OCI-LY3 (cell line): ENCODE results near the gene SAPCD1.

Experiments
- H2AFZ ChIP-seq: fragments of 200-600, 300-600 bp; shearing (Covaris generic); 2 replicates; pipeline ENCODE4 v1.6.0; 2014; ENCODE audit warnings: antibody characterized with exemption, low read depth, low read length
- H3K27ac ChIP-seq: fragments of 200-600, 300-600 bp; sonication (generic); 2 replicates; pipeline ENCODE4 v1.5.1; 2014; ENCODE audit warnings: mild to moderate bottlenecking, low read length, moderate library complexity, mixed read lengths
- H3K27me3 ChIP-seq: fragments of 200-600, 300-600 bp; sonication (generic); 2 replicates; pipeline ENCODE4 v1.6.1; 2014; ENCODE audit warnings: low read depth, low read length, mixed read lengths
- H3K36me3 ChIP-seq: fragments of 200-600, 300-600 bp; sonication (generic); replicated peaks from 2 replicates; pipeline ENCODE3; 2014; ENCODE audit warnings: low read depth, low read length, mixed read lengths
- H3K4me1 ChIP-seq: fragments of 300-600, 200-600 bp; sonication (generic); 2 replicates; pipeline ENCODE4 v1.6.1; 2014; ENCODE audit warnings: low read length, mixed read lengths
- H3K4me2 ChIP-seq: fragments of 200-600, 300-600 bp; sonication (generic); 2 replicates; pipeline ENCODE4 v1.6.1; 2014; ENCODE audit warnings: low read length, mixed read lengths
- H3K4me3 ChIP-seq: fragments of 300-600, 200-600 bp; sonication (generic); 2 replicates; pipeline ENCODE4 v1.5.1; 2014; ENCODE audit warnings: antibody characterized with exemption, mild to moderate bottlenecking, low read length, moderate library complexity
- H3K79me2 ChIP-seq: fragments of 300-600, 200-600 bp; shearing (Covaris generic); 2 replicates; pipeline ENCODE4 v1.6.1; 2014; ENCODE audit warnings: mild to moderate bottlenecking, low read length, mixed read lengths
- H3K9ac ChIP-seq: fragments of 300-600, 200-600 bp; shearing (Covaris generic); 2 replicates; pipeline ENCODE4 v1.6.0; 2014; ENCODE audit warnings: mild to moderate bottlenecking, low read length, moderate library complexity
- H3K9me3 ChIP-seq: fragments of 200-600, 300-600 bp; shearing (Covaris generic); 2 replicates; pipeline ENCODE4 v1.6.1; 2014; ENCODE audit warnings: low read length, mixed read lengths; ENCODE audit not compliant: insufficient read depth
- H4K20me1 ChIP-seq: fragments of 200-600, 300-600 bp; sonication (generic); 2 replicates; pipeline ENCODE4 v1.6.1; 2016; ENCODE audit warnings: low read length, mixed read lengths; ENCODE audit not compliant: insufficient read depth
- EZH2phosphoT487 ChIP-seq: fragments of 200-600 bp; shearing (Covaris generic); IDR thresholded peaks from 2 replicates; pipeline ENCODE4 v1.6.1; 2018; ENCODE audit warnings: antibody characterized with exemption, mixed run types, low read depth
- TF ChIP-seq, protein P1 (sequence below): fragments of 200-600, 300-600 bp; sonication (generic); IDR thresholded peaks from 2 replicates; pipeline ENCODE4 v1.5.1; 2014; ENCODE audit warnings: antibody characterized with exemption, low read length, low read depth

Gene SAPCD1

DNA sequence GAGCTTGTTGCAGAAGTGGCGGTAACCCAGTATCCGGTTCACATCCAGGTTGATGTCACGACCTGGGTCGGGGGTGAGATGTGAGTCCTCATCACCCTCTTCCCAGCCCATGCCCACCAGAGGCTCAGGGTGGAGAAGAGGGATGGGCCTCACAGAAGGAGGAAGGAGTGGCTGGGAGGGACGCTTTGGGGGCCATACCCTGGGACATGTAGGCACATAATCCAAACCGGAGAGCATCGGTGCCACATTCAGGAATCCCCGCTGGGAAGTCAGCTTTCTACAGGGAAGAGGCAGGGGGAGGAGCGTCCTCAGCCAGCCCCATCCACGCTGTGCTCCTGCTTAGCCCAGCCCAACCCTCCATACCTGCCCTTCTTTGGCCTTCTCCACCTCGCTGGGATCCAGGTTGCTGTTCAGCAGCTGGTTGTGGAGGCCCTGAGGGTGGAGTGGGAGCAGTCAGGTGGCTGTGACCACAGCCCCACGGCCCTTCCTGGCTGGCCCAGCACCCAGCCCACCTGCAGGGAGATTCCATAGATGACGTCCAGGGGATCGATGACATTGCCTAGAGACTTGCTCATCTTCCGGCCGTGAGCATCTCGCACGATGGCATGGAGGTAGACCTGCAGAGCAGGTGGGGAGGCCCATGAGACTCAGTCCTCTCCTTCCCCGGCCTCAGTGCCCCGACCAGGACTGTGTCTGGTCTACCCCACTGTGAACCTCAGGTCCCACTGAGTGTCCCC is 18.2 kb downstream of the SAPCD1 start:
- TF ChIP-seq, protein P1, sequence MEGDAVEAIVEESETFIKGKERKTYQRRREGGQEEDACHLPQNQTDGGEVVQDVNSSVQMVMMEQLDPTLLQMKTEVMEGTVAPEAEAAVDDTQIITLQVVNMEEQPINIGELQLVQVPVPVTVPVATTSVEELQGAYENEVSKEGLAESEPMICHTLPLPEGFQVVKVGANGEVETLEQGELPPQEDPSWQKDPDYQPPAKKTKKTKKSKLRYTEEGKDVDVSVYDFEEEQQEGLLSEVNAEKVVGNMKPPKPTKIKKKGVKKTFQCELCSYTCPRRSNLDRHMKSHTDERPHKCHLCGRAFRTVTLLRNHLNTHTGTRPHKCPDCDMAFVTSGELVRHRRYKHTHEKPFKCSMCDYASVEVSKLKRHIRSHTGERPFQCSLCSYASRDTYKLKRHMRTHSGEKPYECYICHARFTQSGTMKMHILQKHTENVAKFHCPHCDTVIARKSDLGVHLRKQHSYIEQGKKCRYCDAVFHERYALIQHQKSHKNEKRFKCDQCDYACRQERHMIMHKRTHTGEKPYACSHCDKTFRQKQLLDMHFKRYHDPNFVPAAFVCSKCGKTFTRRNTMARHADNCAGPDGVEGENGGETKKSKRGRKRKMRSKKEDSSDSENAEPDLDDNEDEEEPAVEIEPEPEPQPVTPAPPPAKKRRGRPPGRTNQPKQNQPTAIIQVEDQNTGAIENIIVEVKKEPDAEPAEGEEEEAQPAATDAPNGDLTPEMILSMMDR, result no peak
- TF ChIP-seq EZH2phosphoT487, result no peak
- Histone ChIP-seq H3K27me3 (no peaks in the 10 kb centered on the region), H3K79me2 (no peaks in the 10 kb centered on the region), H3K36me3 (peaks cover 22% of the 10 kb centered on the region), H3K9me3 (no peaks in the 10 kb centered on the region), H4K20me1 (no peaks in the 10 kb centered on the region), H3K27ac (no peak overlapping the region), H2AFZ (no peak overlapping the region), H3K4me2 (no peak overlapping the region), H3K4me1 (peaks cover 7% of the 10 kb centered on the region), H3K9ac (no peak overlapping the region), H3K4me3 (no peak overlapping the region)

DNA sequence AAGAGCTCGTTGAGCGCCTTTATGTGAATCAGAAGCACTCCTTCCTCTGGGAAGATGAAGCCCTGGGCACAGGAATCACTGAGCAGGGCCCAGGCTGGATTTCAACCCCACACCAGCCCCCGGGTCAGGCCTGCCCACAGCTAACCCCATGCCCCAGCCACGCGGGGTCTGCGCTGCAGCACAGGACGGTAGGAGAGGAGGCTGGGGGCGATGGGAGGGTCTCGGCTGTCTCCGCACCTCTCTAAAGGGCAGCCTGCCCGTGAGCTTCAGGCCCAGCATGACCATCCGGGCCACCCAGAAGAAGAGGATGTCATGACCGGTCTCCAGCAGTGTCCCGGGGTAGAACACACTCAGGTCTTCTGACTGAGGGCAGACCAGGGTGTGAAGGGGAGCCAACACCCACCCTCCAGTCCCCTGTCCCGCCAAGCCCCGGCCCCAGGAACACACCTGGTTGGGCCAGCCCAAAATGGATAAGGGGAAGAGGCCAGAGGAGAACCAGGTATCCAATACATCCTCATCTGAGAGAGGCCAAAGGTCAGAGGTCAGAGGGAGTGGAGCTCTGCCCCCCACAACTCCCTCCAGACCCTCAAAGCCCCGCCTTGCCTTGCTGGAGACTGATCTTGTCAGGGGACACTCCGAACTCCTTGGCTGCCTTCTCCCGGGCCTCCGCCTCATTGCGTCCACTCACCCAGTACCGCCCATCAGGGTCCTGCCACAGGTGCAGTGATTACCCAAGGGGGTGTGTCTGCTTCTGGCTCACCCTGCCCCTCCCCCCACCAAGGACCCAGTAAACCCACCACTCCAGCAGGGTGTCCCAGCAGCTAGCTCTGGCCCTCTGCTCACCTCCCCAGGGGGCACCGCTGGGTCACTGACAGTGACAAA is 19.0 kb downstream of the SAPCD1 start:
- Histone ChIP-seq H4K20me1 (no peaks in the 10 kb centered on the region), H3K4me1 (peaks cover 7% of the 10 kb centered on the region), H3K27me3 (no peaks in the 10 kb centered on the region), H3K36me3 (peaks cover 22% of the 10 kb centered on the region), H3K9ac (no peak overlapping the region), H2AFZ (no peak overlapping the region), H3K4me2 (no peak overlapping the region), H3K4me3 (no peak overlapping the region), H3K9me3 (no peaks in the 10 kb centered on the region), H3K79me2 (no peaks in the 10 kb centered on the region), H3K27ac (no peak overlapping the region)
- TF ChIP-seq, protein P1, result no peak
- no peak for TF ChIP-seq EZH2phosphoT487

DNA sequence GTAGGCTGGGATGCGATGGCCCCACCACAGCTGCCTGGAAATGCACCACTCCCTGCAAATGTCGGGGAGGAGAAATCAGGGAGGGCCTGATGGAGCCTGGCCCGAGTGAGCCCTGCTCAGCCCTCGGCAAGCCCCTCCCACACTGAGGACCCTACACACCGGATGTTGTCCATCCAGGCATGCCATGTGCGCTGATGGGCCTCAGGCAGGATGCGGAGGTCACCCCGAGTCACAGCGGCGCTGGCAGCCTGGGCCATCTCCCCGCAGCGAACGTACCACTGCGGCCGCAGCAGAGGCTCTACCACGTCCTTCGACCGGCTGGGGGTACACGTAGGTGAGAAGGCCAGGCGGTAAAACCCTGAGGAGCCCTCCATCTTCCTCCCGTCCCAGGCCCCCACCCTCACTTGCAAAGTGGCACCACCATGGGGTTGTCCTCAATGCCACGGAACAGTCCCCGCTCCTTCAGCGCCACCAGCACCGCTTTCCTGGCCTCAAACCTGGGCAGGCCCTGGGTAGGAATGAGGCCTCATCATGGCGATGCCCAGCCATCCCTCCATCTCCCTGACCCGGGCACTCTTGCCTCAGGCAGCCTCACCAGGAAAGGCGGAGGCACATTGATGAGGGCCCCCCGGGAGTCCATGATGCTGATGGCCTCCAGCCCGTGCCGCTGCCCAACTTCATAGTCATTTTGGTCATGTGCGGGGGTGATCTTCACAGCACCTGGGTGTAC is 19.8 kb downstream of the SAPCD1 start:
- no peak for TF ChIP-seq EZH2phosphoT487
- TF ChIP-seq, protein P1, result no peak
- no peak overlapping the region for H3K27ac ChIP-seq
- peaks cover 22% of the 10 kb centered on the region for H3K36me3 ChIP-seq
- H3K27me3 ChIP-seq, result no peaks in the 10 kb centered on the region
- no peak overlapping the region for H2AFZ ChIP-seq
- H3K9me3 ChIP-seq, result no peaks in the 10 kb centered on the region
- H3K79me2 ChIP-seq, result no peaks in the 10 kb centered on the region
- H3K4me3 ChIP-seq, result no peak overlapping the region
- no peak overlapping the region for H3K4me2 ChIP-seq
- peaks cover 2% of the 10 kb centered on the region for H3K4me1 ChIP-seq
- no peak overlapping the region for H3K9ac ChIP-seq
- no peaks in the 10 kb centered on the region for H4K20me1 ChIP-seq
